ENCODE measurements around the gene MAPK9.

GRCh38 chr5:180234271-180234670 is 57.6 kb downstream of the MAPK9 start:
- TF ChIP-seq CTCF (conservative IDR thresholded peaks at IDR 0.05; ENCODE audit: low read length): no peak
- TF ChIP-seq EZH2phosphoT487 (IDR thresholded peaks at IDR 0.05; ENCODE audit: borderline replicate concordance): no peak

Data from Loucy (cell line).